Measurements from ENCODE around the gene TRMT10C.
"Not testable (repeated sequence)": the region's sequence is repeated elsewhere in the genome, so short reads cannot be mapped to it uniquely, and the experiment has no call there.

Gene TRMT10C

DNA sequence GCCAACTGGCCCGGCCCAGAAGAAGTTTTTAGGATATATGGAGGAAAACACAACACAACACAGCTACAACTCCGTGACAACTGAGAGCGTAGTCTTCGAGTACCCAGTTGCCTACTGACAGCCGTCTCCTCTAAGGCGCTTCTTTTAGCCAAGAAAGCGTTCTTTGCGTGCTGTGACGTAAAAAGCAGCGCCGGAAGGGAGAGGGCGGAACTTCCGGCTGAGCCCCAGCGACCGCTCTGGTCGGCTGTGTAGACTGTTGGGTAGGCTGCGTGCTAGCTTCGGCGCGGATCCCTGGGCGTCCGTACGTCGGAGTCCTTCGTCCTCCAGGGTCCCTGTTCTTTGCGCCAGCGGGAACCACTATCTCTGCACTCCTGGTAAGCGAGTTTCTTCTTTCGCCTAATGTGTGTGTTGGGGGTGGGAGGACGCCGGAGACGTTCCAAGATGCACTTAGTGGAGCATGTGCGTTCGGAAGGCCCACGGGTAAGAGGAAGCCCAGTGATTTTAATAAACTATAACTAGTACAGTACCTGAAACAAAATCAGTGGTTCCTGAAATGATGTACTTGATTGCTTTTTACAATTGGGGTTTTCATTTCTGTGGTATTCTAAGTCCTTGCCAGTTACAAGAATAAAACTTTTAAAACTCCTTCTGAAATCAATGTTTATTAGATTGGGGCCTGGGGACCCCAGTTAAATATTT, at the start of gene TRMT10C:
Gene TRMT10C, plus strand, starts transcription at position 239 of the 699 bp plus-strand sequence. CDS start 2,914 bp downstream, outside the sequence.
- DNase-seq (ENCODE audit: low spot score): peak; percentile 92

DNA sequence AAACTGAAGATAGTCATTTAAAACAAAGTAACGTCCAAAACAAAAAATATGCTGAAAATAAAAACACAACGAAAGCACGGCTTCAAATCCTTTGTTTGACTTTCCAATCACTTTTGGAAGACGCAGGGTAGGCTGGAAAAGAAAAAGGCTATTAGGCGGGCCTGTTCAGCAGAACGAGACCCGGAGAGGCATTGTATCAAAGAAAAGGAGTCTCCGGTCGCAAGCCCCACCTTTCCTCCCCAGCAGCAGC, 49.3 kb upstream of the TRMT10C start:
- DNase-seq (ENCODE audit: low spot score): no peak

DNA sequence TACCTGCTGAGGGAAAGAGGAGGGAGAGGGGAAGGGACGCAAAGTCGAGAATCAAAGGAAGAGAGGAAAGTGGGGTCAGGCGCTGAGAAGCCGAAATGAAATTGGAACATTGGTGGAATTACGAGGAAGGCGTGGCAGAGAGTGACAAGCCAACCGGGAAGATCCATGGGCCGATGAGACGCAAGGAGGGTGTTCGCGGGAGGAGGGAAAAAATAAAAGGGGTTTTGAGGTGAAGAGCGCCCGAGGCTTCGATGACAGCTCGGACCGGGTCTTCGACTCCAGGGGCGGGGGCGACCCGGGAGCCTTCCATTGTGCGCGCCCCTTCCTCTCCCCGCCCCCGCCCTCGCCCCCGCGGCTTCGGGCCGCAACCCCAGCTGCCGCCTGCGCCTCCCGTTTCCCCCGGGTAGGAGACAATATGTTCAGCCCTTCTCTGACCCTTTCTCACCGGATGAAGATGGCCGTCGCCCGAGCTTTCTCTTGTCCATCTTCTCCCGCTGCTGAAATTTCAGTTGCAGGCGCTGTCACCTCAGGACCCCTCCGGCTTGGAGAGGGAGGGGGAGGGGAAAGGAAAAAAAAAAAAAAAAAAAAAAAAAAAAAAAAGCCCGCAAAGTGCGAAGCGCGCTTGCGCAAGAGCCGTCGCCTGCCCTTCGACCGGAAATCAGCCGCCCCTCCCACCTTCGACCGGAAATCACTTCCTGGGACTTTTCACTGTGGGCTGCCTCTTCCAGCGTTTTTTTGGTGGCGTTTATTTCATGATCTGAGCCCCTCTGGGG, 48.8 kb upstream of the TRMT10C start, which contains the start of gene SENP7:
Gene SENP7, minus strand, starts transcription at position 567 of the 773 bp plus-strand sequence. Its CDS starts 82 bp downstream, at position 485.
- peak; percentile 83 for DNase-seq (ENCODE audit: low spot score)

DNA sequence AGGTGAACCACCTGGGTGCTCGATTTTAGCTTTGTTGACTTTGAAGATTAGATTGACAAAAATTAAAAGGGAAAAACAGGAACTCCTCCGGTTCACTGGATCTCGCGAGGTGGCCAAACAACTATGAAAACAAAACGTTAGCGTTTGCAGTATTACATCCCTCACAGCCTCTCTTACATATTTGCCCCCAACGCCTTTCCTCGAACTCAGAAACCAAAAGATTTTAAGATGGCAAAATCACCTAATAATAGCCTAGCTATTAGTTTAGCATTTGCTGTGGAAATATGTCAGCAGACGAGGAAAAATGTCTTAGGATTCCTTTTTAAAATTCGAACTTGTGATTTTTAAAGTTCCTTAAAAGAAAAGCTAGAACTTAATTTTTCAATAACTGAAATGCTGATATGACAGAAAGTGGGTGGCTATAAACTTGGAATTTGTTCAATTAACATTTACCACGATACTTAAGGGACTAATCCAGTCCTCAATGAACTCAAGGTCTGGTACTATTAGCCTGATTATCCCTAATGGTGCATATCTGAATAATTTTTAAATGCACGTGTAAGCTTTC, 48.2 kb upstream of the TRMT10C start:
- DNase-seq (ENCODE audit: low spot score): no peak

DNA sequence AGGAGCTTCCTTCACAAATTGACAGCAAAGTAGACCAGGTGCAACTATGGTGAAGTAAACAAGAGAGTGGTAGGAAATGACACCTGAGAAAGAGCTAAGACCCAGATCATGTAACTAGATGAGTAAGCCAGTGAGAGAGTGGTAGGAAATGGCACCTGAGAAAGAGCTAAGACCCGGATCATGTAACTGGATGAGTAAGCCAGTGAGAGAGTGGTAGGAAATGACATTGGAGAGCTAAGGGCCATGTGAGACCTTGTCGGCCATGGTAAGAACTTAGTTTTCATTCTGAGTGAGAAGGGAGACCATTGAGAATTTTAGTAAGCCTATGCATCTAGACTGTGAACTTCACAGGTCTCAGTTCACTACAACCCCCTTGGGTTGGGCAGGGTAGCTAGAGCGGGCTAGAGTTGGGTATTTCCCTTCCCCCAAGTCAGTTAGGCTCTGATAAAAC, 43.2 kb upstream of the TRMT10C start:
- DNase-seq (ENCODE audit: low spot score): peak; percentile 91

DNA sequence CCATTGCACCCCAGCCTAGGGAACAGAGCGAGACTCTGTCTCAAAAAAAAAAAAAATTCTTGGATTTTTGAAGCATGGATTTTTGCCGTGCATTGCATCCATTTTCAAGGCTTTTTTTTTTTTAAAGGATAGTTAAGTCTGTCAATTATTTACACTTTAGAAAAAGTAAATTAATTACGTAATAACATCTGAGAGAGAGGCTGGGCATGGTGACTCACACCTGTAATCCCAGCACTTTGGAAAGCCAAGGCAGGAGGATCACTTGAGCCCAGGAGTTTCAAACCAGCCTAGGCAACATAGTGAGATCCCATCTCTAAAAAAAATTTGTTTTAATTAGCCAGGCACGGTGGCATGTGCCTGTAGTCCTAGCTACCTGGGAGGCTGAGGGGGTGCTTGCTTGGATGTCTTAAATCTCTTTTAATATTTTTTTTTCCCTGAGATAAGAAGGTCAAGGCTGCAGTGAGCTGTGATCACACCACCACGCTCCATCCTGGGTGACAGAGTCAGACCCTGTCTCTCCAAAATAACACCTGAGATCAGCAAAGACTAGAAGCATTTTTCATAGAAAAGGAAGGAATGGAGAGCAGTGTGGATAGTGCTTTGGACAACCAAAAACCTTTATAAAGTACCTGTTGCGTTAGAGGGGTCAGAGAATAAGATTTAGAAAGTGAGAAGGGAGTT, 41.8 kb upstream of the TRMT10C start:
- DNase-seq (ENCODE audit: low spot score): peak; percentile 72

DNA sequence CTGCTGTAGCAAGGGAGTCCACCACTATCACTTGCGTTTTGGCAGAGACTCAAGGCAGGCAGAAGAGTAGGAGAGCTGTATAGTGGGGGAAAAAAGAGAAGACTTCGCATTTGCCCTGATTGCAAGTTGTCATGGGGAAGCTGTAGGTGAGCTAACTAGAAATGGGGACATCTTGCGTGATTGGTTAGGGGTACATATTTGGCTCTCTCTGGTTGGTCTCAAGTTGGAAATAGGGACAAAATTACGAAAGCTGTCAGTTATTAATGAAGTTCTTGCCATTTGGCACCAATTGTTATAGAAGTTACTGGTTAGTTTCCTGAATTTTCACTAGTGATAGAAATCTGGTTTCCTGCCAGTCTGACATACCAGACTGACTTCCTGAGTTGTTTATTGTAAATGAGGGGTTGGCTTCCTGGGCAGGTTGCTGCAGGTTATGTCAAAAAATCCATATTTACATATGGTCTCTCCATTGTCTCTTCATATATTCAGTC, 40.4 kb upstream of the TRMT10C start:
- DNase-seq (ENCODE audit: low spot score): no peak

DNA sequence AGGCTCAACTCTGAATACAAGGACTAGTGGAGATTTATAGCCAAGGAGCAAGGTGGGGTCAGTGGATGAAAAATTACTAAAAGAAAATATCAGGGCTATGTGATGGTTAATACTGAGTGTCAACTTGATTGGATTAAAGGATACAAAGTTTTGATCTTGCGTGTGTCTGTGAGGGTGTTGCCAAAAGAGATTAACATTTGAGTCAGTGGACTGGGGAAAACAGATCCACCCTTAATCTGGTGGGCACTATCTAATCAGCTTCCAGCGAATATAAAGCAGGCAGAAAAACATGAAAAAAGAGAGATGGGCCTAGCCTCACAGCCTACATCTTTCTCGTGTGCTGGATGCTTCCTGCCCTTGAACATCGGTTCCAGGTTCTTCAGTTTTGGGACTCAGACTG, 34.2 kb upstream of the TRMT10C start:
- DNase-seq (ENCODE audit: low spot score): no peak

DNA sequence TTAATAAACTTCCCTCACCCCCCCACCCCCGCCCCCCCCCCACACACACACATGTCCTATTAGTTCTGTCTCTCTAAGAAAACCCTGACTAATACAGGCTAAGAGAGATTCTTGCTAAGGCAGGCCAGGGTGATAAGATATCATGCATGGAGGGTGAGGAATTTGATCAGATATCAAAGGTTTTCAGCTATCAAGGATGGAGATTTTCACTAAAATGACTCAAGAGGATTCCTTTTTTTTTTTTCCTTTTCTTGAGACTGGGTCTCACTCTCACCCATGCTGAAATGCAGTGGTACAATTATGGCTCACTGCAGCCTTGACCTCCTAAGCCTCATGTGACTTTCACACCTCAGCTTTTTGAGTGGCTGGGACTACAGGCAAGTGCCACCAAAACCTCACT, 33.8 kb upstream of the TRMT10C start:
- DNase-seq (ENCODE audit: low spot score): no peak

DNA sequence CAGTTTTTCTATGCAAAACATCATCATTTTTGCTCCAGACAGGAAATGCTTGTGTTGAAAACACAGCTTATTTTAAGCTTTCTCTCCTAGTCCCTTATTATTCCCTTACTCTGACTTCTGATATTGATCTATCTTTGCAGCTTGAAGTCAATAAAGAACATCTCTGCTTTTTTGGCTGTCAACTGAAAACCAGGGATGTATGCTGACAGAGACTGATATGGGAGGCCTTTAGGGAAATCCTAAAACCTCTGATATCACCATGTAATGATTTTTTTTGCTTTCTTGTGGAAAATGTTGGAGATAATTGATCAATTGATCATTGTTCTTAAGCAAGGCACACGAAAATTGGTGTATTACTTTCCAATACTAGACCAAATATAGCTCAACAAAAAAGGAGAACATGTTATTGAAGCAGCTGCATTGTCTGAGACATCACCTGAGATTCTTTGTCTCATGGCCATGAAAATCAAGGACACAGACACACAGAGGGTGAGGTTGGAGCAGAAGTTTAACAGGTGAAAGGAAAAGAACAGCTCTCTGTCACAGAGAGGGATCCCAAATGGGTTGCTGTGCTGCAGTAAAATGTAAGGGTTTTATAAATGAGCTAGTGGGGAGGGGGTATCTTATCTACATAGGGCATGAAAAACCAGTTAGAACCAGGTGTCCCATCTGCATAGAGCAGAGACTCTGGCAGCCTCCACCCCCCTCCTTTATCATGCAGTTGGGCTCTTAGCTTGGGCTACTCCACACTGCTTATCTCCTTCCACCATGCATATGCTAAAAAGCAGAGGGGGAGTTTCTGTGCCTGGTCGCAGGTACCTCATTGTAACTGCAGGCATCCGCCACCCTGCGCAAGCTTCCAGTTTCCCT, 31.6 kb upstream of the TRMT10C start:
- no peak for DNase-seq (ENCODE audit: low spot score)

DNA sequence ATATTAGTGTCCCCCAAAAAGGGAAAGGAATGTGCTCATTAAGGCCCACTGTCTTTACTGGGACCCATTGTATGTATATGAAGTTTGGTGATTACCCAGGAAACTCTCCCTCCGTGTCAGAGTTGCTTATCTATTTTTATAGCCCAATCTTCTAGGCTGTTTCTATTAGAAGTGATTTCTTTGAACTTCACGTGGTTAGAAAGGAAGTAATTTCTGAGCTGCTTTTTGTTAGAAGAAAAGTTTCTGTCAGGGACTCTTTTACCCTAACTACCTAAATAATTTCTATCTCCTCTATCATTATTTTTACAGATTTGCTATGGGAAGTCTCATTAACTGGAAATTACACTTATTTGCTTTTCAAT, 31.0 kb upstream of the TRMT10C start:
- DNase-seq (ENCODE audit: low spot score): no peak

DNA sequence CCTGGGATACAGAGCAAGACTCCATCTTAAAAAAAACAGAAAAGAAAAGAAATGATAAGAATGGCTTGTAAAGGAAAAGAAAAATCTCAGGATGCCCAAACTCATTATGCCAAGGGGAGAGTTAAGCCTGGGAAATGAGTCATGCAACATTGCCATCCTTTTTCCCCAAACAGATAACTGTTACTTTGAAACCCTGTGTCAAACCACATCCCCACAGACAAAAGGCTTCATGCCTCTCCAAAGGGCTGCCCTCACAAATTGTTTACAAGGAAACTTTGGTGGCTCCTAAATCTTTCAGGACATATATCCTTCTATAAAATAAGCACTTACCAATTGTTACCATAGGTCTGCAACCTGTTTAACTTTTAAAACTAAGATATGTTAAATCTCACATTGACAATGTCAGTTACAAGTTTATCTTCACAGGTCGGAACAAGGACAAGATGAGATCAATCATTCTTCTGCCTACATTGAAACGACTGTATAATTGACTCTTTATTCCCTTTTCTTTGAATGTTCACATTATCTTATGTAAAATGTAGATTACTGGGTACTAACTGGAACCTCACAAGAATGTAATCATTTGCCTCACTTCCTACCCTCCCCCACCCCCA, 30.1 kb upstream of the TRMT10C start:
- DNase-seq (ENCODE audit: low spot score): no peak

DNA sequence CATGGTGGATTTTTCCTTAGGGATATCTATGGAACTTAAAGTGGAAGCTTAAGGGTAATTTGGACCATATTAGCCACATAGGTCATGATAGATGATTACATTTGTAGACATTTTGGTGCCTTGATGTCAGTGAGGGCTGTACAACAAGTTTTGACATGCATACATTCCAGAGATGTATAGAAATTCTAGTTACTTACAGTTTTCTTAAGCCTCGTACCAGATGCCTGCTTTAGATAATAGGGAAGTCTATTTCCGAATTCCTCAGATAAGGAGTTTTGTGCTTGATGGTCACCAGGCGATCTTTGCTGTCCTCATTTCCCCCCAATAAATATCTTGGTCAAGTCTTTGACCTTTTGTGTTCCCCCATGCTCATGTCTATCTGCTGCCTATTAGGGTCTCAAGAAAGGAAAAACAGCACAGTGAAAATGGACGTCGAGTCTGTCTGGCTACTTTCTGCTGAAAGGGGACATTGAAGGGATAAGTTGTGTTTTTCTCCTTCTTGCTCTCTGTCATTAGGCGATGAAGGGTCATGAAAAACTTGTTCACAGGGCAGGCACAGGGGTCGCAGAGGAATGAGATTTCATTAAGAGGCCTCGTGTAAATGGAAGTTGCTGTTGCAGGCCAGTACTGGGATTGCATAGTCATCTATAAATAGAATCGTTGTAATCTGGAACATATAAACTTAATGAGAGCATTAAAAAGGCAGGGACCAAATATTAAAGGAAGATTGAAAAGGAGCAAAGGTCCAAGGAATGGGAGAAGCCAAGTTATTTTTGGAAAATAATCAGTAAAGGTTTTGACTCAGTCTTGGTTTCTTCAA, 28.7 kb upstream of the TRMT10C start:
- DNase-seq (ENCODE audit: low spot score): no peak

DNA sequence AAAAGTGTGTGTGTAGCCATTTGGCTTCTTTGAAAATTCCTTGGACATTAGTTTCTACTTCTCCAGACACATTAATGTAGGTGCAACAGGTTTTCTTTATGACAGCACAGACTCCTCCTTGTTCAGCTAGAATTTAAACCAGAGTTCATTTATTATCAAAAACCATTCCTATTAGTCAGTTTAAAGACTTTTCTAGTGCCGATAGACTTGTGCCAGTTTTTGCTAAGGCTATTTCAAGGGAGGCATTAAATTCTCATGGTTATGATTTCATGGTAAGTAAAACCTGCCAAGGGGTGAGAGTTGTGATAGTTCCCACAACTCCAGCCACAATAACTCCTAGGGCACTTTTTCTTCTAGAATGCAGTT, 28.1 kb upstream of the TRMT10C start:
- DNase-seq (ENCODE audit: low spot score): no peak

DNA sequence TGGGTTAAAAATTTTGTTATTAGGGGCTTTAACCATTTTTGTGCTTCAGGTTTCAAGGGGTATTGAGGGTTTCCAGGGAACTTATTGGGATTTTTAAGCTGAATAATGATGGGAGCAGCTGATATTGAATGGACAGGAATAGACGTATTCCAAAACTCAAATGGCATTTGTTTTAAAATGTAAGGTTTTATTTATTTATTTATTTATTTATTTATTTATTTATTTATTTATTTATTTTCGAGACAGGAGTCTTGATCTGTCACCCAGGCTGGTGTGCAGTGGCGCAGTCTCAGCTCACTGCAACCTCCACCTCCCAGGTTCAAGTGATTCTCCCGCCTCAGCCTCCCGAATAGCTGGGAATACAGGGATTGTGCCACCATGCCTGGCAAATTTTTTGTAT, 26.4 kb upstream of the TRMT10C start:
- no peak for DNase-seq (ENCODE audit: low spot score)

DNA sequence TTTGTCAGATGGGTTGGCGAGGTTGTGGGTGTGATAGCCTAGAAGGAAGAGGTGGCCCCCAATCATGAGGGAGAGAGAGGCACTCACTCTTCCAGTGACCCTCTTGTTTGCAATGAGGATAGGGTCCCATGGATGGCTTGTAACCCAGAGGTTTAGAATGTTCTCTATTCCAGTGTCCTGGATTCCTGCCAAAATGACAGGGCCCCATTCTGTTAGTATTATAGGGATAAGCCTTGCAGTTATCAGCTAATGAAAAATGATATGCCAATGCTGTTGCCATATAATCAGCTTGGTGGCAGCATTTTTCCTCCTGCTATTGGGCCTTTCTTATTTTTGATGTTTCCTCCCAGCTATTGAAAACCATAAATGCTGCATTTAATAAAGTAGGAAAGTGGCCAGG, 25.4 kb upstream of the TRMT10C start:
- no peak for DNase-seq (ENCODE audit: low spot score)

DNA sequence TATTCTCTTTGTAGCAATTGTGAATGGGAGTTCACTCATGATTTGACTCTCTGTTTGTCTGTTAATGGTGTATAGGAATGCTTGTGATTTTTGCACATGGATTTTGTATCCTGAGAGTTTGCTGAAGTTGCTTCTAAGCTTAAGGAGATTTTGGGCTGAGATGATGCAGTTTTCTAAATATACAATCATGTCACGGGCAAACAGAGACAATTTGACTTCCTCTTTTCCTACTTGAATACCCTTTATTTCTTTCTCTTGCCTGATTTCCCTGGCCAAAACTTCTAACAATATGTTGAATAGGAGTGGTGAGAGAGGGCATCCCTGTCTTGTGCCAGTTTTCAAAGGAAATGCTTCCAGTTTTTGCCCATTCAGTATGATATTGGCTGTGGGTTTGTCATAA, 24.7 kb upstream of the TRMT10C start:
- DNase-seq (ENCODE audit: low spot score): not testable (repeated sequence)

DNA sequence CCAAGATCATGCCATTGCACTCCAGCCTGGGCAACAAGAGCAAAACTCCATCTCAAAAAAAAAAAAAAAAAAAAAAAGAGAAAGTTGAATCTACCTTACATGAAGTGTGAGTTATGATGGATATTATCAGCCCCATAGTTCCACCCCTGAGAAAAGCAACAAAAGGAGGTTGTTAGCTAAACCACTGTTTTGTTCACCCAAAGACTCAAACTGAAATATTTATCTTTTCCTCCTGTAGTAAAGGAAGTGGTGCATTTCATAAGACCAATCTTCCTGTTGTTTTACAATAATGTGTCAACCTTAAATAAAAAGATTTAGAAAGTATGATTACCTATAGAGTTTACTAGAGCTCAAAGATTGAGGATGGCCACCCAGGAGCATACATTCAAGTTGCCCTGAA, 18.7 kb upstream of the TRMT10C start:
- no peak for DNase-seq (ENCODE audit: low spot score)

DNA sequence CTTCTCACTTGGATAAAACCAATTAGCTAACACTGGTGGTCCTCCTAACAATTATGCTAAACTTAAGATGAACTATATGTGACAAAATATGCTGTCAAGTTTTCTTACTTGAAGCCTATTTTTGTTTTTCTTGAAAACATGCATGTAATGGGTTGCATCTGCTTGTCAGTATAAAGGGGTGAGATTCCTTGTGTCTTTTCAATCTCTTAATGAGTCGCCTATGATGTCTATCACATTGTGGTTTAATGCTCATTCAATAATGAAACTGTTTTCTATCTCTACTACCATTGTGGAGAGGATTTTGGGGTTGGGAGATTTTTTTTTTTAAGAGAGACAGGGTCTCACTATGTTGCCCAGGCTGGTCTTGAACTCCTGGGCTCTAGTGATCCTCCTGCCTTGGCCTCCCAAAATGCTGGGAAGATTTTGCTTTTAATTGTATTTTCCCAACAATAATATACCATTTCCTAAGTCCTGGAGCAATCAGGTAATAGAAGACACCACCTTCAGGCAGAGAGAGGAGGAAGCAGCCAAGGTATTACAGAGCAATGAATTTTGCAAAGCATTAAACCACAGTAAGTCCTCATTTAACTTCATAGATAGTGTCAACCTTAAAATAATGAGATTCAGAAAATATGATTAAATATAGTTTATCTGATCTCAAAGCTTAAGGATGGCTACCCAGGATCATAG, 17.4 kb upstream of the TRMT10C start:
- no peak for DNase-seq (ENCODE audit: low spot score)

Data from kidney tubule cell (primary cell).